Activated effector memory CD4-positive, alpha-beta T cell treated with anti-CD3 and anti-CD28 coated beads, Interleukin-2, amount 50 U/mL, for 16 hours (primary cell): ENCODE results near the gene KRT83.
"Not testable (repeated sequence)": the region's sequence is repeated elsewhere in the genome, so short reads cannot be mapped to it uniquely, and the experiment has no call there.

Experiments
- DNase-seq: peaks from one replicate; pipeline ENCODE4 v3.0.0-alpha.2; 2020

KRT83 gene

DNA sequence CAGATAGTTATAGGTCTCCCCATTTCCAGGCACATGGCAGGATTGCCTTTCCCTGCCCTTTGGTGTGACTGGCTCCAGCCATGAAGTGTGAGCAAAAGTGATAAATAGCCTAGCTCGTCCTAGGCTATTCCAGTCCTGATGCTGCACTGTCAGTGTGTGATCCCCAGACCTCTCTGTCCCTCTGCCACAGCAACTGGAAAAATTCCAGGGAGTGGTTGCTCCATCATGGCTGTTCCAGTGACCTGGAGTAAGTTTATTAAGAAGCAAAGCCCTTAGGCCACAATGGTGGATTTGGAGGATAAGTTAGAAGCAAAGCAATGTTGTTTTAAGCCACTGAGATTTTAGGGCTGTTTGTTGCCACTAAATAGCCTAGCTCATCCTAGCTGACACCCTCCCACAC is 9.8 kb upstream of the KRT83 start:
- peak; percentile 36 for DNase-seq

DNA sequence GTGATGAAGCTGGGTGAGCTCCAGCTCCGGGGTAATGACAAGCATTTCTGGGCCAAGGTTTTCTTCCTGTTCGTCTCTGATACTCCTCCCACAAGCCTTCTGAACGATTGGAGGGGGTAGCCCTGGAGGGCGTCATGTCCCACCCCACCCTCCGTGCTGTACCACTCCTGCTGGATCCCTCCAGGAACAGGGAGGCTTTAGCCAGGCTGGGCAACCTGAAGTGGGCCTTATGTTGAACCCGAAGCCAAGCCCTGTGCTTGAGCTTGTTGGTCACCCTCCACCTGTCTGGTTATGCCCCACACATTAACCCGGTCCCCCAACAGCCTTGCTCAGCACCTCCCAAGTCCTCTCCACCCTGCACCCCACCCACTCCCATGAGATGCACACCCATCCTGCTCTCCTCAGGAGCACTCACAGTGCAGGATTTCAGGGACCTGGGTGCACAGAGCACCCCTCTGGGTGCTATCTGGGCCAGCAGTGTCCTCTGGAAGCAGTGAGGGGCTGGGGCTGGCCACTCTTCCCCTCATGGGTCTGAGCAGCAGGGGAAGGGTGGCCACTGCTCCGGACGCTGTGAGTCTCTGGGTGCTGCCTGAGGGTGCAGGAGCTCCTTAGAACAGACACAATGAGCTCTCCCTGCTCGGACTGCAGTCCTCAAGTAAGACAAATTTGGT is 6.8 kb upstream of the KRT83 start:
- DNase-seq: peak; percentile 45

DNA sequence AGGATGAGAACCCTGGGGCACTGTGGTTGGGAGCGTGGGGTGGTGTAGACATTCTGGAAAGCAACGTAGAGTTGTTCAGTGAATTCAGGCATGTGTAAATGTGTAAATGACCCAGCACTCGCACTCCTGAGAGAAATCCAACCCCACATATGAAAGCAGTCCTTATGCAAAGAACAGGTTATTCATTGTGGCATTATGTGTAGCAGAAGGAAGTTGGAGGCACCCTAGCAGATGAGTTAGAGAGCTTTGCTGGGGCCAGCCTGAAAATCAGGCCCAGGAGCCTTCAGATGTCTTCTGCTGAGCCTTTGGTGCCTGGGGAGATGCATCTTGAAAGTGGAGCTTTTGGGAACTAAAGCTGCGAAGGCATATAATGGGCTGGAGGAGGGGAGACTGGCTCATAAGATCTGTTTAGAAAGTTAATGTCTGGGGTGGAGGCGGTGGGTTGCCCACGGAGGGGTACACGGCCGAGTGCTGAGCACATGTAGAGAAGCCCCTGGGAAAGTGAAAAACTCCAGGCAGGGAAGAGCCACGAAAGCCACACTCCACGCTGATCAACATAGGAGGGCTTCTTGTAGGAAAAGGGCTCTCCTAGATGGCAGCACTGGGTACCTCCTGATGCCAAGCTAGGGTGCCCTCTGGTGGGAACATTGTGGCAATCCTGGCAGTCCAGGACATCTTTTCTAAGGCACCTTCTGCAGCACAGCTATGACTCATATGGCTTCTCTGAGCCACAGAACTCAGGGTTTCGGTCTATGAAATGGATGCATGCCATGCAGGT is 6.0 kb upstream of the KRT83 start:
- DNase-seq: peak; percentile 91

DNA sequence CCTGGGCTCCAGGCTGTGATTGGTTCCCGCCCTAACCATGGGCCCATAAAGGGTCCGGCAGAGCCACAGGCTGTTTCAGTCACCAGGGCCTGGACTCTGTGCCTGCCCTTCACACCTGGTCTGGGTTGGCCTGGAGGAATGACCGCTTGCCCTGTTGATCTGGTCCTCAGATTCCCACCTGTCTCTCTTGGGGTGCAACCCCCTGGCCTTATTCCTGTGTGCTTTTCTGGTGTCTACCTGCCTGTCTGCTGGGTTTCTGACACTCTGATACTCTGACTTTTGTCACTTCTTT is 2.9 kb upstream of the KRT83 start:
- DNase-seq: peak; percentile 16

DNA sequence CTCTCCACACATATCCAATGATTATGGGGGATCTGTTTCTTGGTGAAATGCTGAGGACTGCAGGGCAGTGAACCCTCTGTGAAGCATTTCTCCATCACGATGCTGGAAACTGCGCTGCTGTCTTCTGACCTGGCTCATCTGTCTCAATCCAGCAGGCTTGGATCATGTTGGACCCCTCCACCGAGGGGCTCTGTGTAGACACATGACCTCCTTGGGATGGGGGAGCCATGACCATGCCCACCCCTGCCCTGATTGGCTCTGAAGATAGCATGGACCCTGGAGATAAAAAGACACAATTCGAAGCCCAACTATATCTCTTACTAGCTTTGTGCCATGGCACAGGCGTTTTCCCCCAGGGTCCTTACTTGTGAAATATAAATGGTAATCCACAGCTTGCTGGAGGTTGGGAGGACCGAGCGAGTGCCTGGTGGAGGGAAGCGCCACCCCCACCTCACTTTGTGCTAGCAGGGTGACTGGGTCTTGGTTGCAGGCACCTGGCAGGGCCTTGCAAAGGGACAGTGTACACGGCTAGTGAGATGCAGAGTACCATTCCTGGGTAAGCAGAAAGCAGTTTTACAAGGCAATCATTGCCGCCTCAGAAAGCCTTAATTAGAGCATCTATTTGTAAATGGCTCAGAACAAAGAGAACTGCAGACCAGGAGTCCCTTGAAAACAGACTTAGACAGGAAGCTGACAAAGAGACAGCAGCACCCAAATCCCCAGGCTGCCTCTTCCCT is 2.4 kb upstream of the KRT83 start:
- peak; percentile 51 for DNase-seq

DNA sequence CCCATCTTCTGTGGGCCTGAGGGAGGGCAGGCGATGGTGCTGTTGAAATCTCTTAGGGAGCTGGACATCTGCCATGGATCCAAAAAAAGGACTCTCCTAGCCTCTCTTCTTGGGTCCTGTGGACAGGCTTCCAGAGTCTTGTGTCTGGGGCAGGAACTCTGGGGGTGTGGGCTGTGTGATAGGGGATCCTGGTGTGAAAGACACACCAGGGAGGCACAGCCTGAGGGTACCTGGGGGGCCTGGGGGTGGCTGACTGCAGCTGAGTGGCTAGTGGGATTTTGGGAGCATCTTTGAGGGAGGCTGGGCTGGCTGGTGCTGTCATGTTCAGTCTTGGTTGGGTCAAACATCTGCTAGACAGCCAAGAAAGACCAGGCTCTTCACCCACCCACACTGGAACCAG is 1.8 kb upstream of the KRT83 start:
- DNase-seq: peak; percentile 52

DNA sequence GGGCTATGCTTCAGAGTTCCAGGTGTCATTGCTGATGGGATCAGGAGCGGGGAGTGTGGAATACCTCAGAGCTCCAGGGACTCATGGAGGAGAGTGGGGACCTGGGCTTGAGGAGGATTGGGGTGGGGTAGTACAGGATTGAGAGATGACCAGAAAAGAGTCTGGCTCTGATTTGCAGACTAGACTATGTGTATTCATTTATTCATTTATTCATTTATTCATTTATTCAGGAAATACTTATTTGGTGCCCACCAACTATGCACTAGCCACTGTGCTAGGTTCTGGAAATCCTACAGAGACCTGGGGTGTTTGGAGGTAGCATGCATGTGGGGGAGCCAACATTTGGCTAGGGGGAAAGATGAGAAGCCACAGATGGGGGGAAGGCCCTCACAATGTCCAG is 871 bp upstream of the KRT83 start:
- DNase-seq: peak; percentile 21

DNA sequence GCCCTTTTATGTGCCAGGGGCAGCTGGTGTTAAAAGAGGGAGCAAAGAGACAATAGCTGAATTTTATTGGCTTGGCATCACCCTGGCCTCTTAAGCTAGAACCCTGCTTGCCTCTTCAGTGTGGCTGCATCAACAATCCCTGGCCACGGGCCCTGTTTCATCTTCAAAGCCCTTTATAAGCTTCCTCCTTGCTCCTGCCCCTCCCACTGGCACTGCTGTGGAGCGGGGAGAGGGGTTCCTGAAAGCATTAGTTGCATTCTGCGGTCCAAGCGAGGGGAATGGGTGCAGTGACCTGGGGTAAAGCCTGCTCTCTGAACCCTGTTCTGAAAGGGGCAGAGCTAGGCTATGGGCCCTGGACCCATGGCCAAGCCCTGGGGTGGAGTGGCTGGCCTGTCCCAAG is 220 bp upstream of the KRT83 start:
- DNase-seq: peak; percentile 31

DNA sequence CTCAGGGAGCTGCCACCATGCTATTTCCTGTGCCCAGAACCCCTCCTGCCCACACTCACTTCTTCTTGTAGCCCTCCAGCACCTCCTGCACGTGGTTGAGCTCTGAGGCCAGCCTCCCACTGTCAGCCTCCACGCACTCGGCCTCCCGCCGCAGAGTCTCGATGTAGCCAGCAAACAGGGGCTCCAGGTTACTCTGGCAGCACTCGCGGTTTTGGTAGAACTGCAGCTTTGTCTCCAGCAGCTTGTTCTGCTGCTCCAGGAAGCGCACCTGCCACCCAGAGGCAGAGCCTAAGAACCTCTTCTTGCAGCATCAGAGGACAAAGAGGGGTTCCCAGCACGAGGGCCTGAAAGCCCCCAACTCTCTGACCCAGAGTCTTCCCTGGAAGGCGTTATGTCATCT is 2.1 kb downstream of the KRT83 start:
- peak; percentile 51 for DNase-seq

DNA sequence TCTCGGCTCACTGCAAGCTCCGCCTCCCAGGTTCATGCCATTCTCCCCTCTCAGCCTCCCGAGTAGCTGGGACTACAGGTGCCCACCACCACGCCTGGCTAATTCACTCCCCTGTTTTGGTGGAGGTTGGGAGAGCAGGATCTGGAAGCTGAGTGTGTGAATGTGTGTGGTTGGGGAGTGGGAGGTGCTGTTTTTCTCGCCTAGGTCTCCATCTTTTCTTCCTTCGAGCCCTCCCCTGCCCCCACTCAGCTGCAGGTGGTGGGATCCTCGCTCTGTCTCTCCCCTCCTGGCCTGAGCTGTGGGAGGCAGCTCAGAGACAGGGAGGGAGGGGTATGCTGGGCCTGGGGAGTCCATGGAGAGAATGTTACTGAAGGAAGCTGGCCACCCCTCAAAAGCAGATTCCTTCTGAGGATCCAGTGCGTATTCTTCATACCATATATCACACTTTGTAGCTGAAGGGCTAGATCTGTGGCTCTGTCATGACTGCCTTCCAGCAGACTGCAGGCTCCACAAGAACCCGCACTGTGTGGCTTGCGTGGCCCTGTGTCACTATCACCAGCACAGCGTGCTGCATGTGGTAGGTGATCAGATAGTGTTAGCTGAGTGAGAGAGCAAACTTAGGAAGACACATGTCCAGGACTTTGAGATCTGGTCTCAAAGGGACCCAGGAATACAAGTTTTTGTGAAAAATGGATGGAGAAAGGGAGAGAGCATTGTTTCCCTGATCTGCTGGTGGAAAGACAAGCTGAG is 2.8 kb downstream of the KRT83 start:
- peak; percentile 21 for DNase-seq

DNA sequence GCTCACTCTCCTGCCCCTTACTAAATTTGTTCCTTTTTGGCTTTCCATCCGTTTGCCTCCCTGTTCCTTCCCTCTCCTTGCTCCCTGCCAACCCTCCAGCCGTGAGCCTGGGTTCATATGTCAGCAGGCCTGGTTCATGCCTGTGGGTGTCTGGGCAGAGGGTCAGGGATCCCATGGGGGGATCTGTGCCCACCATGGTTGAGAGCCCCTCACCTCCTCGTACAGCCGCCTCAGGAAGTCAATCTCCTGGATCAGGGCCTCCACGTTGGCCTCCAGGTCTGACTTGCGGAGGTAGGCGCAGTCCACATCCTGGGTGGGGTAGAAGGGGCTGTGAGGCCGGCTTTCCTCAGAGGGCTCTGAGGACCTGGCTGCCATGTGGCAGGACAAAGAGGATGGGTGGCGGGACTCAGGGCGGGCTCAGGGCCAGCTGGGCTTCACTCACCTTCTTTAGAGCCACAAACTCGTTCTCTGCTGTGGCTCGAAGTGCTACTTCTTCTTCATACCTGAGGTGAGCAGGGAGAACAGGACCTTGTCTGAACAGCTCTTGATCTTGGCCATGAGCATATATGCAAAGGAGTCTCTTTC is 3.6 kb downstream of the KRT83 start:
- no peak for DNase-seq

DNA sequence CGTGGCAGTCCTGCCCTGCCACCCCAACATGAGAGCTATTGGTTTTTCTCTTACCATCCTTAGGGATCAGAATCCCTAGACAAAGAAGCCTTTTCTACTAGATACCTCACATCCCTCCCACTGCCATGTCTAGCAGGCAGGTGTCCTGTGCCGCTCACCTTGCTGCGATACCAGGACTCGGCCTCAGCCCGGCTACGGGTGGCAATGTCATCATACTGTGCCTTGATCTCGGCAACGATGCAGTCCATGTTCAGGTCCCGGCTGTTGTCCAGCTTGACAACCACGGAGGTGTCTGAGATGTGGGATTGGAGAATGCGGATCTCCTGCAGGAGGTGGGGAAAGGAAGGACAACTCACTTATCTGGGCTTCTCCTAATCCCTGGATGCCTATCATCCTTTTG is 4.5 kb downstream of the KRT83 start:
- no peak for DNase-seq

DNA sequence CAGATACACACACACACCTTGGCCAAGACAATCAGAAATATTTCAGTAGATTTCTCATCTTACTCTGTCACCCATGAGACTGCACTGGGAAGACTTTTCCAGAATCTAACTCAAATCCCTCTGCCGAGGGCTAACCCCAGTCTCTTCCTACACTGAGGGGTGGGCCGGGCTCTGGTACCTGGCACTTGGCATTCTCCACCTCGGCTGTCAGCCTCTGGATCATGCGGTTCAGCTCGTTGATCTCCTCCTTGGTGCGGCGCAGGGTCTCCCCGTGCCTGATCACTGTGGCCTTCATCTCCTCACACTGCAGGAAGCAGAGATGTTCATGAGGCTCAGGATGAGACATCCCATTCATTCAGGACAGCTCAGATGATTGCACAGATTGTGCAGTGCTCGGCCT is 4.9 kb downstream of the KRT83 start:
- DNase-seq: no peak

DNA sequence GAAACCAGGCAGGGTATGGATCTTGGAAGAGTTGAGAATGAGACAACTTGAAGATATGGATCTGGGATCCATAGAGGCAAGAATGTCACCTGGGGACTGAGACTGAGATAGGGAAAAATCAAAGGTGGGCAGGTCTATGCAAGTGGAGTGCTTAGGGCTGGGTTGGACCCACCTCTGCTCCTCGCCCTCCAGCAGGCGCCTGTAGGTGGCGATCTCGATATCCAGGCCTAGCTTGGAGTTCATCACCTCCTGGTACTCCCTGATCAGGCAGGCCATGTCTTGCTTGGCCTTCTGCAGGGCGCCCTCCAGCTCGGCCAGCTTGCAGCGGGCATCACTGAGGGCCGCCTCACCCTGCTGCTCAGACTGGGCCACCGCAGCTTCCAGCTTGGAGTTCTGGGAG is 5.5 kb downstream of the KRT83 start:
- not testable (repeated sequence) for DNase-seq

DNA sequence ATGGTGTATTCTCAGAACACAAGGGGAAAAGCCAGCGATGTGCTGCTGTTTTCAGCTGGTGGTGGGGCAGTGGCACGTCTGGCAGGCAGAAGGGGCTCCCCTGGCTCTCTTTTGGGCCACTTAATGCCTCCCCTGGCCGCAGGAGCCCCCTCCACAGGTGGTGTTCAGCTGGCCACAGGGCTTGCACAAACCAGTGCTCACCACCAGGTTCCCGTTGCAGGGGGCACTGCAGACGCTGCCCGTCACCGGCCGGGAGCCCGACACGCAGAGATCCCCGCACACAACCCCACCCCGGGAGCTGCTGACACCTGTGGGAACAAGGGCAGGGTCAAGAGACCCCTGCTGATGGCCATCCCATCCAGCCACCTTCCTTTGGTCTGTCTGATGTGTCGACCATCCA is 6.7 kb downstream of the KRT83 start:
- DNase-seq: no peak

DNA sequence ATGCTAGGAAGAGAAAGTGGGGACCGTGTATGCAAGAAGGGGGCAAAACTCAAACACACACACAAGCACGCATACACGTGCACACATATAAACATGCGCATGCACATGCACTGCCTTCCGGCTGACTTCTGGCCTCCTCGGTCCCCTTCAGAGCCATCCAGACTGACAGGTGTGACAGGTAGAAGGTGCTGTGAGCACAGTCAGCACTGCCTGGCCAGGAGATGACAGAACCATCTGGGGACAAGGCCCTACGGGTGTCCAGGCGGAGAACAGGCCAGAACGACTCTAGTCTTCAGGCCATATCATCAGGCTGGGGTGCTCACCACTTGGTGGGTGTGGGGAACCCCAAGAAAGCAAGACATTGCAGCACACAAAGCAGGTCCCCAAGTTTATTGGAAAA is 7.3 kb downstream of the KRT83 start:
- no peak for DNase-seq

DNA sequence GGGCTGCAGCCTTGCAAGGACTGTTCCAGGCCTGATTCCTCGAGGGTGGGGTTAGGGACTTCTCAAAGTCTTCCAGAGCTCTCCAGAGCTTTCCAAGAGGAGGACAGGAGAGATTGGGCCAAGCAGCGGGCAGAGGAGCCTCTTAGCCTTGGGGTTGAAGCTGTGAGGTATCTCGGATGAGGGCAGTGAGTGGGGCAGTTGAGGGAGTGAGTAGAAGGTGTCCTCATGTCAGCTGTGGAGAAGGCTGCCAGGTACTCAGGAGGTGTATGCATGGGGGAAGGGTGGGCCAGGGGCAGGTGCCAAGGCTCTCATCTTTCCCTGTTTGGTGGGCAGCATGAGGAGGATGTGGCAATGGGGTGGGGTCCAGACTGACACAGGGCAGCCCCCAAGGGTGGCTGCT is 7.7 kb downstream of the KRT83 start:
- DNase-seq: no peak

DNA sequence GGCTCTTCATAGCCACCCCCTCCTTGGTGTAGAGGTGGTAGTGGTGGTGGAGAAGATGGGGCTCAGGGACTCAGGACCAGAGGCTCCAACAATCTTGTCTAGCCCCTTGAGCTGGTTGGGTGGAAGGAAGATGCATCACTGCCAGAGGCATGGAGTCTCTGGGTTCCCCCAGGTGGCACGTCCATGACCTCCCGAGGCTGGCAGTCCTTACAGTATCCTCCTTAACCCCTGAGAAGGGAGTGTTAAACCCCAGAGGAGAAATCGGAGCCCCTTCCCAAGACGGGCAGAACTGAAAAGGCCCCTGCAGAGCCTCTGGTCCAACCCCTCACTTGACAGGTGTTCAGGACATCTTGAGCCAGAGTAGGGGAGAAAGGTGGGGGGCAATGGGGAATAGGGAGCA is 9.1 kb downstream of the KRT83 start:
- DNase-seq: no peak

DNA sequence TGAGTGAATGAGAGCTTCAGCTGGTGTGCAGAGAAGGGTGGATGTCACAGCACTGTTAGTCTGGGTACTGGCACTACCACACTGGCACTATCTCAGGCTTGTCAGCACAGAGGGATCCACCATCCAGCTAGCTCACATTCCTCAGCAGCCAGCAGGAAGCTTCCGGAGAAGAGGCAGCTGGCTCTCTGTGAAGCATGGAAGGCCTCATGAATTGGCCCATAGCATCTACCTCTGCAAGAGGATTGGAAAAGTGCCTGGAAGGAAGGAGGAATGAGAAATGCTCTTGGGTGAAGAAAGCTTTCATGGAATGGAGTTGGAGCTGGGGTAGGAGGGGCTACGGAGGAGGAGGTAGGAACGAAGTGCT is 9.9 kb downstream of the KRT83 start:
- DNase-seq: no peak

DNA sequence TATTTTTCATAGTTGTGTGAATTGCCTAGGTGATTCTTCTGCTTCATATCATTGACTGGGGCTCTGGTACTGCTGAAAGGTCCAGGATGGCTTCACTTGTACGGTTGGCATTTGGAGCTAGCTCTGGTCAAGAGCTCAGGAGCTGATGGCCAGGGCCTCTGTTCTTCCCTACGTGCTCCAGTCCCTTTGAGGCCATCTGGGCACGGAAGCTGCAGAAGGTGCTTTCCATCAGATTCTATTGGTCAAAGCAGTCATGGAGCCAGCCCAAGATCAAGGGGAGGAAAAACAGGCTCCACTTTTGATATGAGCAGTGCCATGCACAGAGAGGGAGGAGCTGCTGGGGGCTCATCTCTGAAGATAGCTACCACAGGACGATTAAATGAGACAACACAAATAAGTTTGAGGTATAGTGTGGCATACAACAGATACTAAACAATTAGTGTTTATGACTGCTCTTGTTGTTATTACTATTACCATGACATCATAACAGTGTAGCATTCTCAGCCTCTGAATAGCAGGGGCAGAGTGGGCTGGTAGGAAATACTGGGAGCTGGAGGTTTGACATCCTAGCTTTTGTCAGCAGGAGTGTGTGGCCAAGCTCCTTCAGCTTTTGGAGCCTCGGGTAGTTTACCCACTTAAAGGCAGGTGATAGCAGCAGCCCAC is 10.4 kb downstream of the KRT83 start:
- no peak for DNase-seq

DNA sequence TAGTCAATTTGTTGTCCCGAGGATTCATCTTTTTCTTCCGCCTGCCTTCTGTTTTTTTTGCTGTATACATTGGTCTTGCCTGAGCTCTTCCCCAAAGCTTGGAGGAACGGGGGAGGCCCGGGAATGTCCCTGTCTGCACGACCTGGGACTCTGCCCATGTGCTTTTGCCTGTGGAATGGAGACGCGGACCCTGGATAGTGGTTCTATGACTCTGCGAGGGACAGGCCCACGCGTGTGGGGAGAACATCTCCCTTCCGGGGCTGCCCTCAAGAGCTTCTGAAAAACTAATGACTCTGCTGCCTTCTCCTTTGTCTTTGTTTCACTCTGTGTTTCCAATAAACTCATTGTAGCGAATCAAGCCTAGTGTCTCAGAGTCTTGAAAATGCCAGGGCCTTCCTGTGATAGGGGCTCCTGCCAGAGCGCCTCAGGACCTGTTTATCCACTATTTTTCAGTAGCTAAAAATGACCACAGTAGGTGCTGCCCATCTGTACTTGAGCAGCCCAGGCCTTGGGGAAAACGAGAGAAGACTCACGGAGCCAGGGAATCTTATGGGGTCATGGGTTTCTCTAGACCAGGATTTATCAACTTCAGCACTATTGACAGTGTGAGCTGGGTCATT is 12.3 kb downstream of the KRT83 start:
- no peak for DNase-seq
